KOPT-K1 (cell line): ENCODE measurements around the gene ONECUT1.
"Not testable (repeated sequence)": the region's sequence is repeated elsewhere in the genome, so short reads cannot be mapped to it uniquely, and the experiment has no call there.

Source experiments
- H3K27ac ChIP-seq: fragments of 200-600 bp; sonication (generic); 2 replicates; pipeline ENCODE4 v1.5.1; 2016; ENCODE audit warnings: antibody characterized with exemption, mild to moderate bottlenecking, low read depth, low read length; ENCODE audit not compliant: poor library complexity, severe bottlenecking
- H3K36me3 ChIP-seq: fragments of 200-600 bp; sonication (generic); 2 replicates; pipeline ENCODE4 v1.5.1; 2017; ENCODE audit warnings: antibody characterized with exemption, mild to moderate bottlenecking, low read length, moderate library complexity; ENCODE audit not compliant: insufficient read depth
- H3K9me3 ChIP-seq: fragments of 200-600 bp; sonication (generic); 2 replicates; pipeline ENCODE4 v1.5.1; 2017; ENCODE audit warnings: antibody characterized with exemption, low read length, mild to moderate bottlenecking; ENCODE audit not compliant: insufficient read depth, poor library complexity, severe bottlenecking

Gene ONECUT1

DNA sequence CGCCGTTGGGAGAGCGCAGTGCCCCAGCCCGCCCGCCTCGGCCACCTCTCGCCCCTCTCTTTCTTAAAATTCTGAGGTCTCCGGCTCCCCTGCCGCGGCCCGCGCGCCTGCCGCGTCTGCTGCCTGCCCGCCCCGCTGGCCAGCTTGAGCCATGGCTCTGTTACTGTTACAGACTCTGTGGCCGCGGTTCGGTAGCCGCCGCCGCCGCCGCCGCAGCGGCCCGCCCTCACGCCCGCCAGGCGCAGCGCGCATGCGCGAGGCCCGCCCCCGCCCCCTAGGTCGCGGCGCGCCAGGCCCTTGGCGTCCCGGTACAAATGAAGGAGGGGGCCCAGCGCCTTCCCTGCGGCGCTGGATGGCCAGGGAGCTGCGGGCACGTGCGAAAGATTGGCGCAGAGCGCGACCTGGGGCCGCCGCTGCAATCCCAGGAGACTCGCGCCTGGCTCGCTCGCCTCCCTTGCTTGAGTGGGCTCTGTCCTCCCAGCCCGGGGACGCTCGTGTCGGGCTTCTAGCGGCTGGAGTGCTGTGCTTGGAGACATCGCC is at the start of gene ONECUT1:
Gene ONECUT1, minus strand, starts transcription at position 168 of the 540 bp plus-strand sequence. CDS start 452 bp downstream, outside the sequence.
- Histone ChIP-seq H3K9me3 (peaks cover 16% of the 10 kb centered on the region), H3K27ac (no peak within 1 kb of the TSS), H3K36me3 (no peaks in the 10 kb centered on the region)

DNA sequence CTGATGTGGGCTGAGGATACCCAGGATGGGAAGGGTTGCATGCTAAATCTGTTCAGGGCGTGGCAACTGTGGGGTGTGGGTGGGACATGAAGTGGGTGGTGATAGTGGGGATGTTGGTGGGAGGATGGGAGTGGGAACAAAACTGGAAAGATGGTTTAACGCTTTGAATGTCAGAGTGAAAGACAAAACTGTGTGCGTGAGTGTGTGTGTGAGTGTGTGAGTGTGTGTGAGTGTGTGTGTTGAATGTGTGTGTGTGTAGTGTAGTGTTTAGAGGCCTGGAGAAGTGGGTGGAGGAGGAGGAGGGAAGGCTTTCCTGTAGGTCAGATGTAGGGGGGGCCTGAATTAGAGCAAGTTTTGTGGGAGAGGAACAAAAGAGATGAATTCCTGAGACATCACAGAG is 44.2 kb upstream of the ONECUT1 start:
- no peak overlapping the region for H3K27ac ChIP-seq
- no peaks in the 10 kb centered on the region for H3K36me3 ChIP-seq
- H3K9me3 ChIP-seq = no peaks in the 10 kb centered on the region

GRCh38 chr15:52824169-52824942 is 34.2 kb upstream of the ONECUT1 start:
- not testable (repeated sequence) for H3K27ac ChIP-seq, H3K9me3 ChIP-seq, H3K36me3 ChIP-seq

DNA sequence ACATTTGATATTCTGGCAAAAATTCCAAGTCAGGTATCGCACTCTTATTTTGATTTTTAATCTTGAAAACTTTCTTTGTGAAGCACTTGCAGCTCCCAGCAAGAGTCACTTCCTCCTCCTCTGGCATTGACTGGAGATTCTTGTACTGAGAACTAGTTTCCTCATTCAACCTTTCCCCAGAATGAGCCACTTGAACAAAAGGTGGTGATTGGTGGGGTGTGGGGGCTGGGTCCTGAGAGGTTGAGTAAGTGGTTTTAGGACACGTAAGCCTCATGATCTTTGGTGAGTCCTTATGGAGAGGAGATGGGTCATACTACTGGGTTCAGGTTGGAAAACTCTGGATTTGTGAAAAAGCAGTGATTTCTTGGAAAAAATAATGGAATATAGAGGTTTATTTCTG is 32.3 kb upstream of the ONECUT1 start:
- Histone ChIP-seq H3K9me3 (no peaks in the 10 kb centered on the region), H3K36me3 (no peaks in the 10 kb centered on the region), H3K27ac (no peak overlapping the region)

- H3K27ac ChIP-seq = no peak overlapping the region
- no peaks in the 10 kb centered on the region for H3K36me3 ChIP-seq
- no peaks in the 10 kb centered on the region for H3K9me3 ChIP-seq
Observed at GRCh38 chr15:52819253-52819652, 29.1 kb upstream of the ONECUT1 start.

DNA sequence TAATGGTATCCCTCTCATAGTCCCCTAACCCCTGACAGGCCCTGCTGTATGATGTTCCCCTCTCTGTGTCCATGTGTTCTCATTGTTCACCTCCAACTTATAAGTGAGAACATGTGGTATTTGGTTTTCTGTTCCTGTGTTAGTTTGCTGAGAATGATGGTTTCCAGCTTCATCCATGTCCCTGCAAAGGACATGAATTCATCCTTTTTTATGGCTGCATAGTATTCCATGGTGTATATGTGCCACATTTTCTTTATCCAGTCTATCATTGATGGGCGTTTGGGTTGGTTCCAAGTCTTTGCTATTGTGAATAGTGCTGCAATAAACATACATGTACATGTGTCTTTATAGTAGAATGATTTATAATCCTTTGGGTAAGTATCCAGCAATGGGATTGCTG is 25.8 kb upstream of the ONECUT1 start:
- not testable (repeated sequence) for H3K36me3 ChIP-seq, H3K9me3 ChIP-seq, H3K27ac ChIP-seq

DNA sequence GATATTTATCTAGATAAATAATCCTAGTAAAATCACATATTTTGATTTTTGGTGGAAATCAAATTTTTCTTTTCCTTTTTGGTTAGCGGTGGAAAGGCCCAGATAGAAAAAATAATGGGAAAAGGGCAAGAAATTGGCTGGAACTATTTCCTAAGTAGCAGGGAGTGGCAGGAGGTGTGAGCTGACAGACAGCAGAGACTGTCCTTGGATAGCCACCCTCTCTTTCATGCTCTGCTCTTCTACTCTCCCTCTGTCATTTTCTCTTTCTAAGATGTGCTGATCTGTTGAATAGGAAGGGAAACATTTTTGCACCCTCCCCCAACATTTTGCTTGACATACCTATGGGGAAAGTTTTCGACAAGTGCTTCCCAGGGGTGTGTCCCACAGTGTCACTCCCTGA is 18.9 kb upstream of the ONECUT1 start:
- no peak overlapping the region for H3K27ac ChIP-seq
- H3K36me3 ChIP-seq = no peaks in the 10 kb centered on the region
- no peaks in the 10 kb centered on the region for H3K9me3 ChIP-seq

GRCh38 chr15:52808441-52808840 is 18.3 kb upstream of the ONECUT1 start:
- Histone ChIP-seq H3K9me3 (no peaks in the 10 kb centered on the region), H3K36me3 (no peaks in the 10 kb centered on the region), H3K27ac (no peak overlapping the region)

- Histone ChIP-seq H3K27ac (no peak overlapping the region), H3K36me3 (no peaks in the 10 kb centered on the region), H3K9me3 (no peaks in the 10 kb centered on the region)
Observed at GRCh38 chr15:52806284-52806655, 16.1 kb upstream of the ONECUT1 start.

DNA sequence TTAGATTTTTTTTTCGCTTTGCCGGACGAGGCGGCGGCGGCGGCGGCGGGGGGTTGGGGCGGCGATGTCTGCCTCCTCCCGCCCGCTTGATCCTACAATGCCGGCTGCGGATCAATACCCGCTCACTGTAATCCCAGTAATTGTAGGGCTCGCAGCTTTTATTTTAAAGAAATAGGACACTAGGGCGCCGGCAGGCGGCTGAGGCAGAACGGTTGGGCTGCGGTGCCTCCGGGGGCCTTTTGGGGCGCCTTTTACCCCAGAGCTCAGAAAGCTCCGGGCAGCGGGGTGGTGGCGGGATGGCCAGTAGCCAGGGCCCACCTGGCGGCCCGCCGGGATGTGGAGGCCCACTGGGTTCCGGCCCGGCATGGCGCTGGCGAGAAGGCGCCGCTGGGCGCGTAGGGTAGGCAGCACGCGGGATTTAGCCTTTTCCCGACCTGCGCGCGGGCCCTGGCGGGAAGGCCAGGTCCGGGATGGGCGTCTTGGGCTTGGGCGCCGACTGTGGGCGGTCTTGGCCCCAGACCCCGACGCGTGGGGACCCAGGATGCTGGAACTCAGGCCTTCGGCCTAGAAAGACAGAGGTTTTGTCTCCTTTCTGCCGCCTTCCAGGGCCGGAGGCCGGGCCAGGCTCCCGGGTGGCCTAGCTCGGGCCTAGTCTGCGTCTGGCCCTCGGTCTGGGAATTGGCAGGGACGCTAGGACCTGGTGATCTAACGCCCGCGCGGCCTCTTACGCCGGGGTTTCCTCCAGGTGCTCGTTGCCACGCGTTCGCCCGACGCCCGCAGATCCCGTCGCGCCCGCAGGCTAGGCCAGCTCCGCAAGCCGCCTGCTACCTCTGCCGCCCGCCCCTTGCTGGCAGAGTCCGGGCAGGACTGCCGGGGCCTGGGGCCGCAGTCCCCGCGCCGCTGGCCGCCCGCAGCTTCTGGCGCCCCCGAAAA is 15.5 kb upstream of the ONECUT1 start:
- H3K27ac ChIP-seq = no peak overlapping the region
- no peaks in the 10 kb centered on the region for H3K9me3 ChIP-seq
- H3K36me3 ChIP-seq = no peaks in the 10 kb centered on the region

- H3K9me3 ChIP-seq = no peaks in the 10 kb centered on the region
- H3K36me3 ChIP-seq = no peaks in the 10 kb centered on the region
- H3K27ac ChIP-seq = no peak overlapping the region
Observed at GRCh38 chr15:52804526-52805081, 14.5 kb upstream of the ONECUT1 start.

- Histone ChIP-seq H3K27ac (no peak overlapping the region), H3K36me3 (no peaks in the 10 kb centered on the region), H3K9me3 (no peaks in the 10 kb centered on the region)
Observed at GRCh38 chr15:52803467-52804306, 13.6 kb upstream of the ONECUT1 start.

DNA sequence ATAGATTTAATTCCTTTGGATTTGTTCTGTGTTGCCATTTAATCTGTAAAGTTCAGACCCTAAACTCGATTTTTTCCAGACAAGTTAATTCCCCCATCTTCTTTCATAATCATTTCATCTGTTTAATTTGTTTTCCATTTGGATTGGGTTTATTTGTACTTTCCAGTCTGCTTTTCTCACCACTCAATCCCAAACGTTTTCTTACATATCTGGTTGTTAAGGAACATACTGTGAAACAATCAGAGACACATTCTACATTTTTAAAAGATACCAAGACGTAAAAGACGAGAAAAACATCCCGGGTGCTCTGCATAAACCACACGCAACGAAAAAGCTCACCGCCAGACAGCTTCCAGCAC is 13.0 kb upstream of the ONECUT1 start:
- no peaks in the 10 kb centered on the region for H3K36me3 ChIP-seq
- H3K9me3 ChIP-seq = no peaks in the 10 kb centered on the region
- H3K27ac ChIP-seq = no peak overlapping the region

- no peaks in the 10 kb centered on the region for H3K36me3 ChIP-seq
- H3K9me3 ChIP-seq = no peaks in the 10 kb centered on the region
- no peak overlapping the region for H3K27ac ChIP-seq
Observed at GRCh38 chr15:52802110-52802509, 12.0 kb upstream of the ONECUT1 start.
